Mesodermal cell (in vitro differentiated cells): Measurements from ENCODE around the gene C17orf100.

ENCODE experiments used
- H3K27ac ChIP-seq: 2 replicates; pipeline ENCODE4 v1.7.0; 2013; ENCODE audit warnings: mild to moderate bottlenecking, low read depth, low read length, moderate library complexity; ENCODE audit not compliant: severe bottlenecking
- H3K36me3 ChIP-seq: 2 replicates; pipeline ENCODE4 v1.7.1; 2013; ENCODE audit warnings: mild to moderate bottlenecking, low read length, moderate library complexity; ENCODE audit not compliant: control insufficient read depth, insufficient read depth
- H3K4me1 ChIP-seq: one replicate; pipeline ENCODE4 v1.7.1; 2013; ENCODE audit warnings: mild to moderate bottlenecking, low read length; ENCODE audit not compliant: insufficient read depth, control insufficient read depth, poor library complexity, severe bottlenecking
- H3K4me3 ChIP-seq: 2 replicates; pipeline ENCODE4 v1.7.0; 2013; ENCODE audit warnings: low read length, control low read depth, mild to moderate bottlenecking; ENCODE audit not compliant: insufficient read depth, poor library complexity, severe bottlenecking; ENCODE audit errors: extremely low read depth
- H3K9me3 ChIP-seq: 2 replicates; pipeline ENCODE4 v1.7.1; 2013; ENCODE audit warnings: mild to moderate bottlenecking, low read length, moderate library complexity; ENCODE audit not compliant: control insufficient read depth
- WGBS, 2 experiments: methylation state at CpG; one replicate each; pipeline ENCODE4 v1.1.5; 2013; ENCODE audit warnings: missing lambda C conversion rate in 2 of 2; ENCODE audit not compliant: insufficient coverage in 2 of 2; 5-methylcytosine and 5-hydroxymethylcytosine counted together

The C17orf100 gene

GRCh38 chr17:6681671-6682070, 30.1 kb downstream of the C17orf100 start:
- 85 to 91% methylated on average over 5 of the region's 5 CpGs for WGBS, 2 experiments
- Histone ChIP-seq H3K27ac (no peak overlapping the region), H3K9me3 (no peaks in the 10 kb centered on the region), H3K36me3 (no peaks in the 10 kb centered on the region), H3K4me1 (no peaks in the 10 kb centered on the region), H3K4me3 (no peak overlapping the region)

GRCh38 chr17:6682339-6682738, 30.8 kb downstream of the C17orf100 start:
- H3K27ac ChIP-seq: no peak overlapping the region
- no peaks in the 10 kb centered on the region for H3K9me3 ChIP-seq
- H3K4me3 ChIP-seq: no peak overlapping the region
- H3K36me3 ChIP-seq: no peaks in the 10 kb centered on the region
- 90 to 92% methylated on average over 3 of the region's 4 CpGs for WGBS, 2 experiments
- H3K4me1 ChIP-seq: no peaks in the 10 kb centered on the region

GRCh38 chr17:6683081-6683684, 31.6 kb downstream of the C17orf100 start:
- H3K4me3 ChIP-seq: no peak overlapping the region
- no peaks in the 10 kb centered on the region for H3K4me1 ChIP-seq
- no peaks in the 10 kb centered on the region for H3K9me3 ChIP-seq
- H3K27ac ChIP-seq: no peak overlapping the region
- 83 to 86% methylated on average over 1 to 2 of the region's 3 CpGs for WGBS, 2 experiments
- no peaks in the 10 kb centered on the region for H3K36me3 ChIP-seq

GRCh38 chr17:6683730-6684459, 32.3 kb downstream of the C17orf100 start:
- H3K36me3 ChIP-seq: no peaks in the 10 kb centered on the region
- no CpG with 5 or more reads among the region's 3 CpGs for WGBS, 2 experiments
- no peaks in the 10 kb centered on the region for H3K9me3 ChIP-seq
- H3K27ac ChIP-seq: no peak overlapping the region
- no peak overlapping the region for H3K4me3 ChIP-seq
- H3K4me1 ChIP-seq: no peaks in the 10 kb centered on the region

GRCh38 chr17:6684460-6684783, 32.9 kb downstream of the C17orf100 start:
- Histone ChIP-seq H3K36me3 (no peaks in the 10 kb centered on the region), H3K27ac (no peak overlapping the region), H3K4me1 (no peaks in the 10 kb centered on the region), H3K9me3 (no peaks in the 10 kb centered on the region), H3K4me3 (no peak overlapping the region)
- 63 to 69% methylated on average over 5 to 6 of the region's 7 CpGs for WGBS, 2 experiments

GRCh38 chr17:6684881-6685767, 33.6 kb downstream of the C17orf100 start:
- Histone ChIP-seq H3K36me3 (no peaks in the 10 kb centered on the region), H3K27ac (no peak overlapping the region), H3K4me1 (no peaks in the 10 kb centered on the region), H3K4me3 (no peak overlapping the region), H3K9me3 (no peaks in the 10 kb centered on the region)
- WGBS, 2 experiments: 88 to 89% methylated on average over 13 to 14 of the region's 14 CpGs

- Histone ChIP-seq H3K4me3 (no peak overlapping the region), H3K27ac (no peak overlapping the region), H3K36me3 (no peaks in the 10 kb centered on the region), H3K4me1 (no peaks in the 10 kb centered on the region), H3K9me3 (no peaks in the 10 kb centered on the region)
- 67 to 82% methylated on average over 1 to 3 of the region's 4 CpGs for WGBS, 2 experiments
Observed at GRCh38 chr17:6686026-6686425, 34.5 kb downstream of the C17orf100 start.

- WGBS, 2 experiments: 87 to 90% methylated on average over 5 to 6 of the region's 9 CpGs
- Histone ChIP-seq H3K4me3 (no peak overlapping the region), H3K4me1 (no peaks in the 10 kb centered on the region), H3K27ac (no peak overlapping the region), H3K9me3 (no peaks in the 10 kb centered on the region), H3K36me3 (no peaks in the 10 kb centered on the region)
Observed at GRCh38 chr17:6688944-6689343, 37.4 kb downstream of the C17orf100 start.

- no peak overlapping the region for H3K27ac ChIP-seq
- H3K4me3 ChIP-seq: no peak overlapping the region
- no peaks in the 10 kb centered on the region for H3K9me3 ChIP-seq
- no peaks in the 10 kb centered on the region for H3K36me3 ChIP-seq
- H3K4me1 ChIP-seq: no peaks in the 10 kb centered on the region
- 77 to 86% methylated on average over 10 to 11 of the region's 11 CpGs for WGBS, 2 experiments
Observed at GRCh38 chr17:6690641-6691040, 39.1 kb downstream of the C17orf100 start.

- 88 to 93% methylated on average over 3 of the region's 3 CpGs for WGBS, 2 experiments
- Histone ChIP-seq H3K9me3 (no peaks in the 10 kb centered on the region), H3K36me3 (no peaks in the 10 kb centered on the region), H3K4me1 (no peaks in the 10 kb centered on the region), H3K4me3 (no peak overlapping the region), H3K27ac (no peak overlapping the region)
Observed at GRCh38 chr17:6691546-6691945, 40.0 kb downstream of the C17orf100 start.
